GM12875 (cell line): ENCODE data around the gene SIPA1L2.

ENCODE experiments used
- H3K4me3 ChIP-seq: one replicate; pipeline ENCODE4 v1.5.1; 2011; ENCODE audit warnings: low read depth, low read length, control low read depth
- TF ChIP-seq, protein P1 (sequence below): IDR thresholded peaks from 2 replicates; pipeline ENCODE4 v1.5.1; 2011; ENCODE audit warnings: low read depth, mild to moderate bottlenecking, control low read depth, inconsistent platforms, low read length, moderate library complexity, borderline replicate concordance; ENCODE audit not compliant: insufficient read depth

Gene SIPA1L2

GRCh38 chr1:232625319-232625868 lies 4.5 kb downstream of the SIPA1L2 start:
- no peak overlapping the region for H3K4me3 ChIP-seq
- TF ChIP-seq, protein P1, sequence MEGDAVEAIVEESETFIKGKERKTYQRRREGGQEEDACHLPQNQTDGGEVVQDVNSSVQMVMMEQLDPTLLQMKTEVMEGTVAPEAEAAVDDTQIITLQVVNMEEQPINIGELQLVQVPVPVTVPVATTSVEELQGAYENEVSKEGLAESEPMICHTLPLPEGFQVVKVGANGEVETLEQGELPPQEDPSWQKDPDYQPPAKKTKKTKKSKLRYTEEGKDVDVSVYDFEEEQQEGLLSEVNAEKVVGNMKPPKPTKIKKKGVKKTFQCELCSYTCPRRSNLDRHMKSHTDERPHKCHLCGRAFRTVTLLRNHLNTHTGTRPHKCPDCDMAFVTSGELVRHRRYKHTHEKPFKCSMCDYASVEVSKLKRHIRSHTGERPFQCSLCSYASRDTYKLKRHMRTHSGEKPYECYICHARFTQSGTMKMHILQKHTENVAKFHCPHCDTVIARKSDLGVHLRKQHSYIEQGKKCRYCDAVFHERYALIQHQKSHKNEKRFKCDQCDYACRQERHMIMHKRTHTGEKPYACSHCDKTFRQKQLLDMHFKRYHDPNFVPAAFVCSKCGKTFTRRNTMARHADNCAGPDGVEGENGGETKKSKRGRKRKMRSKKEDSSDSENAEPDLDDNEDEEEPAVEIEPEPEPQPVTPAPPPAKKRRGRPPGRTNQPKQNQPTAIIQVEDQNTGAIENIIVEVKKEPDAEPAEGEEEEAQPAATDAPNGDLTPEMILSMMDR, result no peak

- TF ChIP-seq, protein P1, result no peak
- no peak overlapping the region for H3K4me3 ChIP-seq
Observed at GRCh38 chr1:232624546-232625281, 5.2 kb downstream of the SIPA1L2 start.

GRCh38 chr1:232622981-232623380 lies 7.0 kb downstream of the SIPA1L2 start:
- TF ChIP-seq, protein P1, result no peak
- no peak overlapping the region for H3K4me3 ChIP-seq

GRCh38 chr1:232622378-232622777 lies 7.6 kb downstream of the SIPA1L2 start:
- no peak overlapping the region for H3K4me3 ChIP-seq
- TF ChIP-seq, protein P1, result no peak

- TF ChIP-seq, protein P1, result no peak
- no peak overlapping the region for H3K4me3 ChIP-seq
Observed at GRCh38 chr1:232621050-232621449, 8.9 kb downstream of the SIPA1L2 start.

DNA sequence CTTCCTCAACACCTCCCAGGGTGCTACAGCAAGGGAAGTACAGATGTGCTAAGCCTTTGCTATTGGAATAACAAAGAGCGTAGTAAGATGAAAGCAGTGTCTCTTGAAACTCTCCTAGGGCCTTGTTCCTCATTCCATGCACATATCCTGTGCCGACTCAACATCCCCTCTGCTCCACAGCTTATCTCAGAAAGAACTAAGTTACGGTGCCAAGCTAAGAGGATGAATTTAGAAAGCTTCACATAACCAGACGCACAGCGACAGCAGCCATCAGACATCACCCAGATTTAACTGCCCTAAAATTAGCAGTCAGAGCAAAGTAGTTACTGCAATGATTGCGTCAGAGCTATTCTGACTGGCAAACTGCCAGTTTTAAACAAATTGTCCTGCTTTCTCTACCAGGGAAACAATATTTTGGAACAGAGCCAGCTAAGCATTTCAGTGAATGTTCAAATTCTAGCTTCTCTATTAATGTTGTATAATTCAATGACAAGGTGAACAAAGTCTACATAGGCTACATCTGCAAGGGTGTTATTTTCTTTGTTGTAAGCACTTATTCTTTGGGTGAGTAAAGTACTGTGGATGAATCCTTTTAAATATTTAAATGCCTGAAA lies 9.5 kb downstream of the SIPA1L2 start:
- TF ChIP-seq, protein P1, result no peak
- no peak overlapping the region for H3K4me3 ChIP-seq

- H3K4me3 ChIP-seq, result no peak overlapping the region
- TF ChIP-seq, protein P1, result no peak
Observed at GRCh38 chr1:232617237-232617636, 12.7 kb downstream of the SIPA1L2 start.
